ELR (cell line): ENCODE measurements around the gene DDAH1.

Experiments used
- DNase-seq: peaks from one replicate; pipeline ENCODE4 v3.0.0-alpha.2; 2015; ENCODE audit warnings: low read depth

Gene DDAH1

GRCh38 chr1:85393490-85393889 is 71.5 kb downstream of the DDAH1 start:
- DNase-seq = no peak

DNA sequence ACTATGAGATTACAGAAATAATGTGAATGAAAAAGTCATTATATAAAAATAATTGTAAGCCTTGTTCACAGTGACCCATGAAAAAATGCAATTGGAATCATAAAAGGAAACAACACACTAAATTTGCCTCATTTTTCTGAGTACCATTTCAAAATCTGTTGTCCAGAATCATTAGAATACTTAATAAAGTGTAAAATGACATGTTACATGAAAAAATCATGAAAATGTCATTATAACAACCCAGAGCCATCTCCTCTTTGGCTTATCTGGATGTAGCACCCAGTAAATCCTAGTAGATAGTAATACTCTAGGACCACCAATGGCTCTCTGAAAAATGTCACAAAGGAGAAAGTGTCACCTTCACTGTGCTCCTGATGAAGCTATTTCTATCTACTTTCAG is 76.5 kb downstream of the DDAH1 start:
- no peak for DNase-seq

- no peak for DNase-seq
Observed at GRCh38 chr1:85387781-85388180, 77.2 kb downstream of the DDAH1 start.

GRCh38 chr1:85386068-85386722 is 78.8 kb downstream of the DDAH1 start:
- no peak for DNase-seq

DNA sequence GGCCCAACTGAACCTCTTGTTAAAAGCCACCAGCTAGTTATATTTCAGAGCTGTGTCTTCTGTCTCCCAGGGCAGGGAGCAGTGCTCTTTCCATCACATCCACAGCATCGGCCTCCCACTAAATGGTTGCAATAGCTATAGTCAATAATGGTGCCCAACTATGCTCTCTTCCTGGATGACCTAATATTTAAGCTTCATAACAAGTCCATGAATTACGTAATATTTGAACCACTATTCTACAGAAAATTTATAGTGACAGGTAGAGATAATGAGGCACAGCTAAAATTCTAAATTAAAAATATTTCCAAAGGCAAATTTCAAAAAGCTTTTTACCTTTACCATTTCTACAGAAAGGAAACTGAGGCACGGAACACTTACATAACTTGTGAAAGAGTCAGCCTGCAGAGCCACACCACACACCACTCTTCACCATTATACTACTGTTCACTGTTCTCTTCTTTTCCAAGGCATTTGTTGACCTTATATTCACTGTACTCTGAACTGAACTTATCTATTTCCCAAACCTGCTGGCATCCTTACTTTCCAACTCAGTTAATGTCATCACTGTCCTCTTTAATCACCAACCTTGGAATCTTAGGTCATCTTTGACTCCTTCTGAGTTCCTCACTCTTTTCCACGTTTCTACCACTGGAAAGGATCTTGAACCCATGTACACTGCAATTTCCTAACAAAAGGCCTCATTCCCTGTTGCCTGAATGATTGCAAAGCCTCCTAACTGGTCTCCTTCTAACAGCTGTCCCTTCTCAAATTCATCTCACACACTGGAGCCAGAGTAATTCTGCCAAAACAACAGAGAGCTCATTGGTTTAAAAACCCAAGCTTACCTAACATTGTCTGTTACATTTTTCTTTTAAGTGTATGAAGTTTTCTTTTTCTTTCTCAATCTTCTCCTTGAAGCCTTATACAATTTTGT is 85.5 kb downstream of the DDAH1 start:
- DNase-seq = no peak

DNA sequence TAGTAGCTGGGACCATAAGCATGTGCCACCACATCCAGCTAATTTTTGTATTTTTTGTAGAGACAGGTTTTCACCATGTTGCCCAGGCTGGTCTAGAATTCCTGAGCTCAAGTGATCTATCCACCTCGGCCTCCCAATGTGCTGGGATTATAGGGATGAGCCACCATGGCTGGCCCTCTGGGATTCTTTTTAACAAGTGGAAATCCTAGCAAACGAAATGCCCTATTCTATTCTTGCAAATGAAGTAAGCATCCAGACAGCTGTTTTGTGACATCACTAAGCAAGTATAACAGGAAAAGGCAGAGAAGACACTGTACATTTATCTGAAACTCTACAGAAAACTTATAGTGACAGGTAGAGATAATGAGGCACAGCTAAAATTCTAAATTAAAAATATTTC is 86.4 kb downstream of the DDAH1 start:
- DNase-seq = no peak

DNA sequence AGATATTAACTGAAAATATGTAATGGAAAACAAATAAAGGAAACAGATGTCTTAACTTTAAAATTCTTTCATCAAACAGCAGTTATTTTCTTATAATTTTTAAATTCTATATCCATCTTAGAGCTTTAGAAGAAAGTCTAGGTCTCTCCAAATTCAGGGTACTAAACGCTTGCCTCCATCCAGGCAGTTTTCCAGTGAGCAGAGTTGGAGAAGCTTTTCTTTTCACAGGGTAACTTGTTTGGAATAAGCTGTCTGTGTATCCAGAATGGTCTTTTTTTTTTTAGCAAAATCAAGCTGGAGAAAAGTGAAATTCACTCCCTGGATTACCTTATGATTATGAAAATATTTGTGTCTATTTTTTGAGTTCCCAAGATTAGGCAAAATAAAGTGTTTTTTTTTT is 88.6 kb downstream of the DDAH1 start:
- DNase-seq = no peak

GRCh38 chr1:85375493-85375892 is 89.5 kb downstream of the DDAH1 start:
- DNase-seq = no peak

DNA sequence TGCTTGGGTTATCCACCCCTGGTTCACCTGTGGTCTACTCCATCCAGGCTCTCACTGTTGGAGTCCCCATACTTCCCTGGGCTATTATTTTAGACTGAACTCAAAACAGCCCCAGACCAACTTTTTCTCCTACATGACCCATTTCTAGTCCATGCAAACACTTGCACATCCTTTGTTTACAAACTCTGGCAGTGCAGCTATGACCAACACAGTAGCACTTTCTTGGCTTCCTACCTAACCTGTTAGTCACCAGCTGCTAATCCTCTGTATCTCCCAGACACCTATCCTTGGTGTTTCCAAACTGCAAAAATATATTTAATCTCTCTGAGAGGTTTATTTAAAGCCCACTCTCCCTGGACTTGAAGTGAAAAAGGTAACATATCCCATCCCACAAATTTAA is 90.8 kb downstream of the DDAH1 start:
- DNase-seq = peak; percentile 95

- no peak for DNase-seq
Observed at GRCh38 chr1:85373378-85373708, 91.6 kb downstream of the DDAH1 start.

GRCh38 chr1:85372683-85373377 is 92.1 kb downstream of the DDAH1 start:
- no peak for DNase-seq

- no peak for DNase-seq
Observed at GRCh38 chr1:85371021-85371420, 93.9 kb downstream of the DDAH1 start.

DNA sequence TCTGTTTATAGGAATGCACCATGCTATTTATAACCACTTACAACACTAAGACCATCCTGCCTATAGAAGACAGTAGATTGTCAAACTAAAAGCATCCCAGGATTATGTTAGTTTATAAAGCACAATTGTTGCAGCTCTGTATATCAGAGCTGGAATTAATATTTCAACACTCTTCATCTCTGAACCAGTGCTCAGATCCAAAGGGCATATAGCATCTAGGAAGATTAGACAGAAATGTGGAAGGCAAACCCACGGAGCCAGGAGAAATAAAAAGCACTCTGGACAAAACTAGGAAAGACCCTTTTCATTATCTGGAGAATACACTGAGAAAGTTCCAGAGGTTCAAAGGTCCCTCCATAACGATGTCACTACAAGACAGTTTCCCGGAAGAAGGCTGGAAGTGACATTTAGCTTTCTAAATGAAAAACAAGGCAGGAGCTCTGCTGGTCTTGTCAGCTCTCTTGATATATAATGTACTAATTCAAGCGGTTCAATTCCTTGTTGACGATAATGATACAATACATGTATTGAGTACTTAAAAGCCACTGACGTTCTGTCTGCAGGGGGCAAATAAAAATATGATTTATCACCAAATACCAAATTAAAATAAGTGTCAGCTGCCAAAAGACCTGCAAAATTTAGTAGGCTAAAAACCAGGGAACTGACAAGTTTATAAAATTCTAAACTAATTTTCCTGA is 96.7 kb downstream of the DDAH1 start:
- DNase-seq = no peak

- DNase-seq = peak; percentile 95
Observed at GRCh38 chr1:85366391-85367170, 98.4 kb downstream of the DDAH1 start.

GRCh38 chr1:85365851-85366250 is 99.1 kb downstream of the DDAH1 start:
- no peak for DNase-seq

- DNase-seq = no peak
Observed at GRCh38 chr1:85363521-85363920, 101.4 kb downstream of the DDAH1 start.

DNA sequence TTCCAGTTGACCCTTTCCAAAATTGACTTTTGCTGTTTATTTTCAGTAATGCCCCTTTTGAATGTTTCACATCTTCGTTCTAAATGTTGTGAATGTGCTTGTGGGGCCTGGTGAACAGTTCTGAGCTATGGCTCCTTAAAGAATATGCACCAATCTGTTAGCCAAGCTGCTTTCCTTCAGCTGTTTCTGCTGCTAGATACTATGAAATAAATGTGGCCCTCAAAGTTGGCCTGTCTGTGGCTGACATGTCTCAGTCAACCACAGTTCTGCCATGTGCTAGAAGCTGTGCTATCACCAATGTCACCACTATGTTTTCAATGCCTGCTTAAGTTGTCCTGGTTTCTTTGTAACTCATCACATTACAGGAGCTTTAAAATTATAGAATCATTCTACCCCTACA is 101.9 kb downstream of the DDAH1 start:
- no peak for DNase-seq

DNA sequence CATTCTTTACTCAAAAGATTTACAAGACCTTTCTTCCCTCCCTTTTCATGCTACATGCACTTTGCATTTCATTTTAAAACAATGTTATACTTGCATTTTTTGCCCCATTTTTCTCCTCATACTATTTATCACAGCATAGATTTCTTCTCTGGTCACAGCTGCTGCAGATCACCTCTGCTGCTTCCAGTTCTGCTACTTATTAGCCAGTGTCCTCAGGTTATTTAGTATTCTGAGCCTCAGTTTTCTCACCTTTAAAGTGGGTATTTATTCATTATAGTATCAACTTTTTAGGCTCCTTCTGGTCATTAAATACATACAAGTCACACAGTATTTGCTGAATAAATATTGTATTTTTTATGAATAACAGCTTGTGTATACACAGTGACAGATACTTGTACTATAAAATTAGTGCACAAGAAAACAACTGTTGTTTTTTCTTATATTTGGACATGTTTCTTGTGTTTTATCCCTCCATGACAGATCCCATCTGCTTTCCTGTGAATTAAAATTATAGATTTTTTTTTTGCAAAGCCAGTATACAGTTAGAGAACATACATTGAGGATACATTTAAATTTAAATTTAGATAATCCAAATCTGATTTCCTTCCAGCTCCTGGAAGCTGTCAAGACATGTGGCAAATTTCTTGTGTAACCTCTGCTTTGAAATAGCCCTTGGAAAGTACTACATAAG is 103.2 kb downstream of the DDAH1 start:
- DNase-seq = no peak

DNA sequence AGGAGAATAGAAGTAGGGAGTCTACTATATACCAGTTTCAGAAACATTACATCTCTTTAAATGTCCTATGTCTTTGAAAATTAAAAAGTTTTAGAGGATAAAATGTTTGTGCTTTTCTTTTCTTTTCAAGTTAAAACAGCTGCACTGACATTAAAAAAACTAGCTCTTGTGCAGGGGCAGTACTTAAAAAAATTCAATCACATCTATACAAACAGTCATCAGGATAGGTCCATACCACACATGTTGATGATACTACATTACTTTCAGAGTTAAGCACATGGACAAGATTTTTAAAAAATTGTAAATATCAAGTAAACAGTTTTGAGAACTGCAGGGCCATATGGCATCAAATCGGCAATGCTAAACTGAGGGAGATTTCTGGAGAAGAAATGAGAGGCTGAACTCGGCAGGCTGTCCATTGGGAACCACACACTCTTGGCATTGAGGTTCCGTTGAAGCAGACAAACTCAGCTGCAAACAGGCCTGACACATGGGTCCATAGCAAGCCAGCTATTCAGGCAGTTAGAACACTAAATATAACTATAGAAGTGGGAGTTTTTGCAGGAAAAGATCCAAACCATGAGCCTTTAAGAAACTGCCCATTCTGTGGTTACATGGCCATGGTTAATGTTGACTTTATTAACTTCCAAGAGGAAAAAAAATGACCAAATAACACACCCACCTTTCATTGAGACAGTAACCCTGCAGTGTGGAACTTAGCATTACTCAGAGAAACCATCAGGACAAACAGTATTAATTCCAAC is 104.0 kb downstream of the DDAH1 start:
- peak; percentile 44 for DNase-seq
